Measurements from ENCODE around the gene TNRC6C. TPM values are rescaled to one million over a fixed set of nuclear protein-coding genes. Genes with fewer than 3 reads are reported as not detected.
"Not testable (repeated sequence)": the region's sequence is repeated elsewhere in the genome, so short reads cannot be mapped to it uniquely, and the experiment has no call there.

Gene TNRC6C
- total RNA-seq, 1 donor from 2014 or later: 27.0 TPM

GRCh38 chr17:78075011-78075410 is 116.5 kb downstream of the TNRC6C start:
- Mint-ChIP-seq H3K4me1 (no peaks in the 10 kb centered on the region), H3K27me3 (ENCODE audit: low read depth) (no peaks in the 10 kb centered on the region), H3K27ac (no peak overlapping the region), H3K4me3 (no peak overlapping the region), H3K36me3 (peaks cover 54% of the 10 kb centered on the region), H3K9me3 (no peaks in the 10 kb centered on the region)
- TF ChIP-seq CTCF (IDR thresholded peaks at IDR 0.05; ENCODE audit: unreplicated experiment): no peak
- DNase-seq (ENCODE audit: low spot score in 2 of 2, unreplicated experiment in 2 of 2): no peak

DNA sequence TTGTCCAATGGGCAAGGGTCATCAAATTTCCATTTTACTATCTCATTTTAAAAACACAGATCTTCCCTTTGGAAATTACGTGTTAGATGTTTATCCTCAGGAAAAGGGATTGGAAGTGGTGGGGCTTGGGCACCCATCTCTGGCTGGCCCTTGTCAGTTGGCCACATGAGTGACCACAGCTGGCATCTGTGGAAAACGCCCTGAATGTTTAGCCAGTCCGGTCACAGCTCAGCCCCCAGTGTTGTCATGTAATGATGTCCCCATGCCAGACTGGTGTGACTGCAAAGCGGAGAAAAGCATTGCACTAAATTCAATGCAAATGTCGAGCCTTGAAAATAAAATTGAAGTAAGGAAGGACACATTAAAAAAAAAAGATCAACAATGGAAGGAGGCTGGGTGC is 117.0 kb downstream of the TNRC6C start:
- no peak for DNase-seq (ENCODE audit: low spot score in 2 of 2, unreplicated experiment in 2 of 2)
- Mint-ChIP-seq H3K9me3 (no peaks in the 10 kb centered on the region), H3K36me3 (peaks cover 55% of the 10 kb centered on the region), H3K4me1 (no peaks in the 10 kb centered on the region), H3K27me3 (ENCODE audit: low read depth) (no peaks in the 10 kb centered on the region), H3K4me3 (no peak overlapping the region), H3K27ac (no peak overlapping the region)
- TF ChIP-seq CTCF (IDR thresholded peaks at IDR 0.05; ENCODE audit: unreplicated experiment): no peak

DNA sequence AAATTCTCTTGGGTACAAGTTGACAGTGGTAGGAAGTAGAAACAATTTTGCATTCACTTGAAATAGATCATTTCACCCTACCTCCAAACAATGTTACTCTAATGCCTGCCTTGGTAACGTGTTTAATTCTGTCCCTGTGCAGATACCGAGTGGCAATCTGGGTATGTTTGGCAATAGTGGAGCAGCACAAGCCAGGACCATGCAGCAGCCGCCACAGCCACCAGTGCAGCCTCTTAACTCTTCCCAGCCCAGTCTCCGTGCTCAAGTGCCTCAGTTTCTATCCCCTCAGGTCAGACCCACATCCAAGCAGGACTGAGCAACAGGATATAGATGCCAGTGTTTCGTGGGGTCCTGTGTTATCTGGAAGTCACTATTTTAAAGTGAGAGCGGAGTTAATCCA is 120.8 kb downstream of the TNRC6C start:
- no peak for DNase-seq (ENCODE audit: low spot score in 2 of 2, unreplicated experiment in 2 of 2)
- peaks cover 4% of the 10 kb centered on the region for H3K4me1 Mint-ChIP-seq
- H3K9me3 Mint-ChIP-seq: no peaks in the 10 kb centered on the region
- no peaks in the 10 kb centered on the region for H3K27me3 Mint-ChIP-seq (ENCODE audit: low read depth)
- peaks cover 33% of the 10 kb centered on the region for H3K36me3 Mint-ChIP-seq
- no peak overlapping the region for H3K4me3 Mint-ChIP-seq
- TF ChIP-seq CTCF (IDR thresholded peaks at IDR 0.05; ENCODE audit: unreplicated experiment): no peak
- no peak overlapping the region for H3K27ac Mint-ChIP-seq

GRCh38 chr17:78081551-78081950 is 123.0 kb downstream of the TNRC6C start:
- no peak for TF ChIP-seq CTCF (IDR thresholded peaks at IDR 0.05; ENCODE audit: unreplicated experiment)
- Mint-ChIP-seq H3K36me3 (peaks cover 25% of the 10 kb centered on the region), H3K9me3 (no peaks in the 10 kb centered on the region), H3K27me3 (ENCODE audit: low read depth) (no peaks in the 10 kb centered on the region), H3K4me3 (no peak overlapping the region), H3K27ac (no peak overlapping the region), H3K4me1 (peaks cover 4% of the 10 kb centered on the region)
- DNase-seq (ENCODE audit: low spot score in 2 of 2, unreplicated experiment in 2 of 2): no peak

DNA sequence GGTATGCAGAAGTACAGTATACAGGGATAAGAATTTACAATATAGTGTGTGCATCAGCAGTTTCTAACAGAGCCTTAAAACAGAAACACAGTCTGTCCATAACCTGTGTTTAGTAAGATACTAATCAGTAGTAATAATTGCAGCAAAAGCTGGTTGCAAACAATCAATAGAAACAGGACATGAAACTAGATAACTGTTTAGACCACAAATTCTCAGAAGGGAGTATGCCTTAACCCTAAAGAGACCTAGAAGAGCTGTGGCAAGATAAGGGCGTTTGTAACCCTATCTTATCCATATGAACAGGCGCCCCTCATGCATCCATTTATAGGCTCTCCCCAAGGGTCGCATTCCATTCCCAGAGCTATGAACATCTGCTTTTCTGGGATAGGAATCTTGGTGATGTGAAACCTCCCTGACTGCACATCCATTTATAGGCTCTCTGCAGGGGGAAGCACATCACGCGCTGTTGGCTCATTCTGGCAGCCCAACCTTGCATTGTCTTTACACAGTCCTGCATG is 123.9 kb downstream of the TNRC6C start:
- H3K27me3 Mint-ChIP-seq (ENCODE audit: low read depth); DNase-seq (ENCODE audit: low spot score in 2 of 2, unreplicated experiment in 2 of 2); H3K4me3 Mint-ChIP-seq; H3K27ac Mint-ChIP-seq; H3K4me1 Mint-ChIP-seq; H3K9me3 Mint-ChIP-seq: not testable (repeated sequence)
- H3K36me3 Mint-ChIP-seq: peaks cover 28% of the 10 kb centered on the region

DNA sequence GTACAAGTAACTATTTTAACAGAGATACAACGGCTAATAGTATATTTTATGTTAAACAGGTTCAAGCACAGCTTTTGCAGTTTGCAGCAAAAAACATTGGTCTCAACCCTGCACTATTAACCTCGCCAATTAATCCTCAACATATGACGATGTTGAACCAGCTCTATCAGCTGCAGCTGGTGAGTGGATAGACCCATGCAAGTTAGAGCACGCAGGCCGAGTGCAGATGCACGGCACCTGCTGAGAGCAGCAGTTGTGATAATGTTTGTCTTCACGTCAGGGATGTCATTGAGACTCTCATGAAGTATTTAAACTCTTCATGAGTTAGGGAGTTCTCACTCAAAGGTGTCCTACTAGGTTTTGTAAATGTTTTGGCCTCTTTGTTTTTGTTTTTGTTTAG is 124.5 kb downstream of the TNRC6C start:
- no peak overlapping the region for H3K4me3 Mint-ChIP-seq
- TF ChIP-seq CTCF (IDR thresholded peaks at IDR 0.05; ENCODE audit: unreplicated experiment): no peak
- no peak for DNase-seq (ENCODE audit: low spot score in 2 of 2, unreplicated experiment in 2 of 2)
- peaks cover 27% of the 10 kb centered on the region for H3K36me3 Mint-ChIP-seq
- no peak overlapping the region for H3K27ac Mint-ChIP-seq
- no peaks in the 10 kb centered on the region for H3K9me3 Mint-ChIP-seq
- no peaks in the 10 kb centered on the region for H3K27me3 Mint-ChIP-seq (ENCODE audit: low read depth)
- peaks cover 4% of the 10 kb centered on the region for H3K4me1 Mint-ChIP-seq
